Endothelial cell of umbilical vein (primary cell): Measurements from ENCODE around the gene FARP1. TPM values are rescaled to one million over a fixed set of nuclear protein-coding genes. Genes with fewer than 3 reads are reported as not detected.

Source experiments
- BruUV-seq: library from RNA; stranded (reverse); fragments of 400-500 nt; replicated peaks from 2 replicates; lab custom pipeline; 2021; lab: Mats Ljungman, UMichigan
- CTCF ChIA-PET: fragments of 300-600, 350-600 bp; sonication (Branson Sonifier 250); formaldehyde crosslinking; loops from one replicate; lab custom pipeline; 2021; ENCODE audit warnings: antibody characterized with exemption, inconsistent platforms; lab: Charles Lee
- POLR2A ChIA-PET: fragments of 300-600, 350-600 bp; sonication (Branson Sonifier 250); formaldehyde crosslinking; loops from one replicate; lab custom pipeline; 2021; ENCODE audit warnings: antibody characterized with exemption, inconsistent platforms; lab: Charles Lee
- DNase-seq: peaks from one replicate; pipeline ENCODE4 v3.0.0-alpha.2; 2011; ENCODE audit warnings: low read depth, low spot score
- FAIRE-seq: peaks from 2 replicates; lab custom pipeline; 2011; peaks lifted over from hg19 to GRCh38; lab: Jason Lieb, UNC
- H2AFZ ChIP-seq: 2 replicates; pipeline ENCODE4 v1.6.0; 2012; ENCODE audit warnings: low read depth, low read length, control low read depth, inconsistent platforms
- H3K27ac ChIP-seq: 2 replicates; pipeline ENCODE4 v1.5.1; 2011; ENCODE audit warnings: low read depth, mild to moderate bottlenecking, control low read depth, low read length, moderate library complexity; ENCODE audit not compliant: insufficient read depth
- H3K27me3 ChIP-seq, 2 experiments: 2 replicates each; pipeline versions ENCODE4 v1.6.0 to v1.6.1; 2011; ENCODE audit warnings: low read length in 2 of 2, mixed read lengths in 1 of 2; ENCODE audit not compliant: control insufficient read depth in 2 of 2, insufficient read depth in 2 of 2
- H3K36me3 ChIP-seq, 2 experiments: 2 replicates in 1 of 2; 3 replicates in 1 of 2; pipeline ENCODE4 v1.5.1; 2011; ENCODE audit warnings: low read length in 2 of 2, mild to moderate bottlenecking in 1 of 2, moderate library complexity in 1 of 2; ENCODE audit not compliant: control insufficient read depth in 2 of 2, insufficient read depth in 2 of 2; ENCODE audit errors: extremely low read depth in 1 of 2
- H3K4me1 ChIP-seq: 3 replicates; pipeline ENCODE4 v1.5.1; 2011; ENCODE audit warnings: mild to moderate bottlenecking, low read length; ENCODE audit not compliant: control insufficient read depth, insufficient read depth; ENCODE audit errors: extremely low read depth
- H3K4me2 ChIP-seq: 2 replicates; pipeline ENCODE4 v1.6.1; 2011; ENCODE audit warnings: low read length, control low read depth, mixed read lengths; ENCODE audit not compliant: insufficient read depth
- H3K4me3 ChIP-seq, 3 experiments: fragments of 200-600 bp in 1 of 3; sonication (generic), shearing (Covaris generic) in 1 of 3; replicated peaks in 1 of 3; 2 replicates each; pipeline ENCODE4 v1.5.1; 2011 to 2016; ENCODE audit warnings: control low read depth in 3 of 3, low read length in 3 of 3, mild to moderate bottlenecking in 2 of 3, inconsistent platforms in 1 of 3, low read depth in 1 of 3, moderate library complexity in 1 of 3; ENCODE audit not compliant: insufficient read depth in 1 of 3
- H3K79me2 ChIP-seq: 2 replicates; pipeline ENCODE4 v1.6.0; 2012; ENCODE audit warnings: low read length, inconsistent platforms; ENCODE audit not compliant: control insufficient read depth, insufficient read depth
- H3K9ac ChIP-seq: replicated peaks from 2 replicates; pipeline ENCODE3; 2011; ENCODE audit warnings: low read length, control low read depth; ENCODE audit not compliant: insufficient read depth; ENCODE audit errors: extremely low read depth
- H3K9me1 ChIP-seq: replicated peaks from 3 replicates; pipeline ENCODE4 v1.6.0; 2011; ENCODE audit warnings: mild to moderate bottlenecking, low read length; ENCODE audit not compliant: control insufficient read depth, insufficient read depth; ENCODE audit errors: extremely low read depth
- H3K9me3 ChIP-seq: replicated peaks from 2 replicates; pipeline ENCODE4 v1.5.1; 2012; ENCODE audit warnings: low read length, inconsistent platforms; ENCODE audit not compliant: control insufficient read depth, insufficient read depth
- H4K20me1 ChIP-seq: replicated peaks from 2 replicates; pipeline ENCODE3; 2011; ENCODE audit warnings: mild to moderate bottlenecking, low read length; ENCODE audit not compliant: control insufficient read depth, insufficient read depth; ENCODE audit errors: extremely low read depth
- CTCF ChIP-seq, 2 donors: IDR thresholded peaks; 1 replicate in 1 of 2; 2 replicates in 1 of 2; pipeline ENCODE4 v1.5.1; 2011; ENCODE audit warnings: low read length in 2 of 2, mild to moderate bottlenecking in 2 of 2, moderate library complexity in 2 of 2, control low read depth in 1 of 2, inconsistent platforms in 1 of 2, low read depth in 1 of 2; ENCODE audit not compliant: insufficient read depth in 1 of 2; ENCODE audit errors: extremely low read depth in 1 of 2
- EZH2 ChIP-seq: IDR thresholded peaks from 2 replicates; pipeline ENCODE4 v1.6.1; 2012; ENCODE audit warnings: borderline replicate concordance, low read depth, mild to moderate bottlenecking, moderate library complexity, low read length, inconsistent platforms; ENCODE audit not compliant: severe bottlenecking
- FOS ChIP-seq: IDR thresholded peaks from 2 replicates; pipeline ENCODE4 v1.6.1; 2011; ENCODE audit warnings: mild to moderate bottlenecking, low read length, moderate library complexity, borderline replicate concordance; ENCODE audit not compliant: insufficient read depth
- GATA2 ChIP-seq: IDR thresholded peaks from 2 replicates; pipeline ENCODE4 v1.7.0; 2011; ENCODE audit warnings: low read depth, mild to moderate bottlenecking, moderate library complexity, mixed read lengths, low read length; ENCODE audit not compliant: insufficient read length, insufficient read depth
- JUN ChIP-seq: IDR thresholded peaks from 2 replicates; pipeline ENCODE4 v1.6.1; 2011; ENCODE audit warnings: borderline replicate concordance, low read depth; ENCODE audit not compliant: insufficient read length, insufficient read depth
- MAX ChIP-seq: IDR thresholded peaks from 2 replicates; pipeline ENCODE4 v1.6.1; 2011; ENCODE audit not compliant: insufficient read depth, insufficient read length
- MYC ChIP-seq: IDR thresholded peaks from one replicate; pipeline ENCODE4 v1.6.1; 2011; ENCODE audit warnings: mild to moderate bottlenecking, low read depth, low read length
- POLR2A ChIP-seq: IDR thresholded peaks from 2 replicates; pipeline ENCODE4 v1.6.1; 2012; ENCODE audit warnings: low read depth, mild to moderate bottlenecking, control low read depth, low read length
- POLR2AphosphoS5 ChIP-seq: IDR thresholded peaks from 2 replicates; pipeline ENCODE4 v1.6.1; 2012; ENCODE audit warnings: low read depth, mild to moderate bottlenecking, control low read depth, low read length, moderate library complexity; ENCODE audit not compliant: insufficient read depth
- dilution Hi-C: fragments of 300-500 bp; cut with MboI; formaldehyde crosslinking; loops from one replicate; pipeline ENCODE4 v1.15.0; 2019; ENCODE audit warnings: low sequenced_read_pairs; ENCODE audit not compliant: extremely low pct_ligation_motif_present
- intact Hi-C: fragments of 100-400 bp; cut with micrococcal nuclease; formaldehyde crosslinking; loops from one replicate; pipeline ENCODE4 v1.10.0; 2022
- microRNA-seq: library from miRNA; unstranded; fragments of <30 nt; microRNA quantifications from one replicate; pipeline ENCODE4 v1.2.0, GENCODE V29; 2021; ENCODE audit warnings: borderline number of aligned reads, borderline replicate concordance
- polyA plus RNA-seq, 4 experiments: library from polyadenylated mRNA; depleted of rRNA in 3 of 4; stranded (reverse) in 3 of 4; unstranded in 1 of 4; fragments of >200 nt; gene quantifications; 2 replicates each; pipeline versions ENCODE4 v1.2.1 to v1.2.3, GENCODE V29; 2011 to 2012; ENCODE audit warnings: missing spikeins in 1 of 4
- small RNA-seq: library from RNA; depleted of rRNA; stranded (forward); fragments of <200 nt; gene quantifications from one replicate; pipeline ENCODE3, GENCODE V24; 2012; ENCODE audit warnings: low replicate concordance, low read depth; ENCODE audit not compliant: insufficient read depth, insufficient read length
- total RNA-seq: library from RNA; stranded (reverse); gene quantifications from 2 replicates; pipeline ENCODE4 v1.2.3, GENCODE V29; 2021

FARP1 gene
- total and polyA plus RNA-seq, 2 donors (not counting 3 experiments of a cell fraction or from before 2014, with no cell fraction given): 19.0 to 77.7 TPM

- no peak overlapping the region for H3K27ac ChIP-seq
- ChIA-PET POLR2A (interaction anchor here (1.4 kb wide), 1 partner anchor 20 kb away, joined by 3 read pairs; no protein-coding TSS in a partner anchor), CTCF (interaction anchor here (1.7 to 1.8 kb wide), 3 partner anchors 14 to 19 kb away, joined by 6 to 8 read pairs (median 7); no protein-coding TSS in a partner anchor)
- H4K20me1 ChIP-seq: no peaks in the 10 kb centered on the region
- FAIRE-seq (no peak), DNase-seq (no peak)
- TF ChIP-seq POLR2AphosphoS5 (no peak), JUN (no peak), MYC (no peak), MAX (no peak), GATA2 (no peak), EZH2 (no peak), POLR2A (no peak), FOS (no peak), CTCF (IDR thresholded peaks at IDR 0.05; ENCODE audit: extremely low read depth in 1 of 2, insufficient read depth in 1 of 2, low read depth in 1 of 2, low read length in 2 of 2) (no peak)
- peaks cover 82% of the 10 kb centered on the region for H3K79me2 ChIP-seq
- H3K4me1 ChIP-seq: peaks cover 63% of the 10 kb centered on the region
- no peaks in the 10 kb centered on the region for H3K27me3 ChIP-seq
- no peak overlapping the region for H2AFZ ChIP-seq
- H3K9me1 ChIP-seq: no peaks in the 10 kb centered on the region
- BruUV-seq: no TSS peak
- dilution Hi-C loops: loop anchor here (10.0 kb wide), 1 partner anchor 80 kb away; no protein-coding TSS in a partner anchor
- intact Hi-C loops: no loop called here
- no peaks in the 10 kb centered on the region for H3K9me3 ChIP-seq
- no peak overlapping the region for H3K4me2 ChIP-seq
- no peak overlapping the region for H3K9ac ChIP-seq
- H3K4me3 ChIP-seq: no peak overlapping the region
- H3K36me3 ChIP-seq: peaks cover 2 to 3% of the 10 kb centered on the region in 2 experiments
These were observed 361.6 kb downstream of the FARP1 start for GRCh38 chr13:98504371-98504963.

Small RNA genes within 50 kb of the gene (microRNA-seq; reads per million reads assigned to microRNA genes)
- not detected for gene MIR3170

Small RNA genes within 50 kb of the gene (small RNA-seq; reads per million reads assigned to genes)
- gene MIR3170: not detected

Other genes with a start within 250 kb of the FARP1 start
- 159 and 183 TPM in 2 replicates for gene IPO5, start 189.4 kb upstream of the FARP1 start, total RNA-seq
- gene IPO5, start 189.4 kb upstream of the FARP1 start, polyA plus RNA-seq: 39.9 and 50.4 TPM in 2 replicates
- gene RNF113B, start 34.2 kb downstream of the FARP1 start, total RNA-seq: not detected in 2 replicates
- gene RNF113B, start 34.2 kb downstream of the FARP1 start, polyA plus RNA-seq: not detected in 2 replicates